ENCODE data around the gene HDAC4. TPM values are rescaled to one million over a fixed set of nuclear protein-coding genes. Genes with fewer than 3 reads are reported as not detected.

Gene HDAC4
- polyA plus RNA-seq, 1 donor (not counting 4 experiments of a cell fraction or from before 2014, with no cell fraction given), result 2.9 TPM

GRCh38 chr2:239124152-239124899, 276.5 kb downstream of the HDAC4 start:
- Histone ChIP-seq H2AFZ (ENCODE audit: control insufficient read depth, low read length) (no peak overlapping the region), H3K4me1 (ENCODE audit: control insufficient read depth, extremely low read depth, insufficient read depth, low read length) (no peaks in the 10 kb centered on the region), H3K36me3 (ENCODE audit: control insufficient read depth in 2 of 2, extremely low read depth in 1 of 2, insufficient read depth in 2 of 2, low read length in 2 of 2) (peaks cover 0 to 4% of the 10 kb centered on the region in 2 experiments), H3K9me1 (ENCODE audit: control insufficient read depth, extremely low read depth, insufficient read depth, low read length) (no peaks in the 10 kb centered on the region), H3K79me2 (ENCODE audit: control insufficient read depth, insufficient read depth, low read length) (no peaks in the 10 kb centered on the region), H3K9ac (ENCODE audit: control insufficient read depth, extremely low read depth, insufficient read depth, low read length) (no peak overlapping the region), H3K27me3 (ENCODE audit: control insufficient read depth, extremely low read depth, insufficient read depth, low read length) (no peaks in the 10 kb centered on the region), H3K4me2 (ENCODE audit: control insufficient read depth, extremely low read depth, insufficient read depth, low read depth, low read length) (no peak overlapping the region), H3K9me3 (ENCODE audit: control insufficient read depth, low read depth, low read length) (no peaks in the 10 kb centered on the region), H3K27ac (ENCODE audit: control insufficient read depth, insufficient read depth, low read length) (no peak overlapping the region), H4K20me1 (ENCODE audit: control insufficient read depth, extremely low read depth, insufficient read depth, low read length) (no peaks in the 10 kb centered on the region), H3K4me3 (ENCODE audit: control insufficient read depth in 2 of 3, extremely low read depth in 1 of 3, insufficient read depth in 2 of 3, low read depth in 1 of 3, low read length in 3 of 3) (no peak overlapping the region)
- DNase-seq (ENCODE audit: low read depth, low spot score) (no peak), FAIRE-seq (no peak)
- TF ChIP-seq, protein P1, sequence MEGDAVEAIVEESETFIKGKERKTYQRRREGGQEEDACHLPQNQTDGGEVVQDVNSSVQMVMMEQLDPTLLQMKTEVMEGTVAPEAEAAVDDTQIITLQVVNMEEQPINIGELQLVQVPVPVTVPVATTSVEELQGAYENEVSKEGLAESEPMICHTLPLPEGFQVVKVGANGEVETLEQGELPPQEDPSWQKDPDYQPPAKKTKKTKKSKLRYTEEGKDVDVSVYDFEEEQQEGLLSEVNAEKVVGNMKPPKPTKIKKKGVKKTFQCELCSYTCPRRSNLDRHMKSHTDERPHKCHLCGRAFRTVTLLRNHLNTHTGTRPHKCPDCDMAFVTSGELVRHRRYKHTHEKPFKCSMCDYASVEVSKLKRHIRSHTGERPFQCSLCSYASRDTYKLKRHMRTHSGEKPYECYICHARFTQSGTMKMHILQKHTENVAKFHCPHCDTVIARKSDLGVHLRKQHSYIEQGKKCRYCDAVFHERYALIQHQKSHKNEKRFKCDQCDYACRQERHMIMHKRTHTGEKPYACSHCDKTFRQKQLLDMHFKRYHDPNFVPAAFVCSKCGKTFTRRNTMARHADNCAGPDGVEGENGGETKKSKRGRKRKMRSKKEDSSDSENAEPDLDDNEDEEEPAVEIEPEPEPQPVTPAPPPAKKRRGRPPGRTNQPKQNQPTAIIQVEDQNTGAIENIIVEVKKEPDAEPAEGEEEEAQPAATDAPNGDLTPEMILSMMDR (optimal IDR thresholded peaks at IDR 0.05 in 1 of 3, IDR thresholded peaks at IDR 0.05 in 1 of 3, conservative IDR thresholded peaks at IDR 0.05 in 1 of 3; ENCODE audit: extremely low read depth in 1 of 3, insufficient read depth in 2 of 3, low read length in 3 of 3), result no peak
- TF ChIP-seq EZH2 (IDR thresholded peaks at IDR 0.05; ENCODE audit: low read length), result no peak
- dilution Hi-C loops (cut with MboI; ENCODE audit: extremely low pct_ligation_motif_present, low sequenced_read_pairs), result no loop called here

- H4K20me1 ChIP-seq (ENCODE audit: control insufficient read depth, extremely low read depth, insufficient read depth, low read length), result no peaks in the 10 kb centered on the region
- H2AFZ ChIP-seq (ENCODE audit: control insufficient read depth, low read length), result no peak overlapping the region
- no peaks in the 10 kb centered on the region for H3K9me1 ChIP-seq (ENCODE audit: control insufficient read depth, extremely low read depth, insufficient read depth, low read length)
- H3K4me3 ChIP-seq (ENCODE audit: control insufficient read depth in 2 of 3, extremely low read depth in 1 of 3, insufficient read depth in 2 of 3, low read depth in 1 of 3, low read length in 3 of 3), result no peak overlapping the region
- no peaks in the 10 kb centered on the region for H3K4me1 ChIP-seq (ENCODE audit: control insufficient read depth, extremely low read depth, insufficient read depth, low read length)
- TF ChIP-seq, protein P1 (optimal IDR thresholded peaks at IDR 0.05 in 1 of 3, IDR thresholded peaks at IDR 0.05 in 1 of 3, conservative IDR thresholded peaks at IDR 0.05 in 1 of 3; ENCODE audit: extremely low read depth in 1 of 3, insufficient read depth in 2 of 3, low read length in 3 of 3), result no peak
- TF ChIP-seq EZH2 (IDR thresholded peaks at IDR 0.05; ENCODE audit: low read length), result no peak
- H3K9me3 ChIP-seq (ENCODE audit: control insufficient read depth, low read depth, low read length), result no peaks in the 10 kb centered on the region
- no peak overlapping the region for H3K27ac ChIP-seq (ENCODE audit: control insufficient read depth, insufficient read depth, low read length)
- FAIRE-seq, result no peak
- peaks cover 0 to 4% of the 10 kb centered on the region in 2 experiments for H3K36me3 ChIP-seq (ENCODE audit: control insufficient read depth in 2 of 2, extremely low read depth in 1 of 2, insufficient read depth in 2 of 2, low read length in 2 of 2)
- no peak for DNase-seq (ENCODE audit: low read depth, low spot score)
- H3K9ac ChIP-seq (ENCODE audit: control insufficient read depth, extremely low read depth, insufficient read depth, low read length), result no peak overlapping the region
- H3K79me2 ChIP-seq (ENCODE audit: control insufficient read depth, insufficient read depth, low read length), result no peaks in the 10 kb centered on the region
- no peak overlapping the region for H3K4me2 ChIP-seq (ENCODE audit: control insufficient read depth, extremely low read depth, insufficient read depth, low read depth, low read length)
- dilution Hi-C loops (cut with MboI; ENCODE audit: extremely low pct_ligation_motif_present, low sequenced_read_pairs), result no loop called here
- H3K27me3 ChIP-seq (ENCODE audit: control insufficient read depth, extremely low read depth, insufficient read depth, low read length), result no peaks in the 10 kb centered on the region
Observed at GRCh38 chr2:239122421-239123110, 278.3 kb downstream of the HDAC4 start.
